NB4 (cell line): ENCODE measurements around the gene OPRL1.

Source experiments
- DNase-seq: peaks from one replicate; pipeline ENCODE4 v3.0.0; 2010; ENCODE audit warnings: low read depth
- H3K4me3 ChIP-seq: one replicate; pipeline ENCODE4 v1.5.1; 2011; ENCODE audit warnings: mild to moderate bottlenecking, low read depth, low read length, moderate library complexity
- CTCF ChIP-seq: IDR thresholded peaks from one replicate; pipeline ENCODE4 v1.5.1; 2012; ENCODE audit warnings: low read depth, low read length
- MAX ChIP-seq: IDR thresholded peaks from 2 replicates; pipeline ENCODE4 v1.6.1; 2011; ENCODE audit warnings: low read depth, low read length
- MYC ChIP-seq: IDR thresholded peaks from 2 replicates; pipeline ENCODE4 v1.6.1; 2011; ENCODE audit warnings: low read depth, low read length
- POLR2A ChIP-seq: IDR thresholded peaks from 2 replicates; pipeline ENCODE4 v1.6.1; 2011; ENCODE audit warnings: mild to moderate bottlenecking; ENCODE audit not compliant: insufficient read length; ENCODE audit errors: extremely low read depth

OPRL1 gene

GRCh38 chr20:64138276-64138815, 58.5 kb downstream of the OPRL1 start:
- H3K4me3 ChIP-seq, result no peak overlapping the region
- DNase-seq, result no peak
- TF ChIP-seq CTCF, result no peak
- no peak for TF ChIP-seq POLR2A
- no peak for TF ChIP-seq MAX
- TF ChIP-seq MYC, result no peak

GRCh38 chr20:64139199-64140060, 59.5 kb downstream of the OPRL1 start:
- no peak for TF ChIP-seq MYC
- TF ChIP-seq MAX, result no peak
- TF ChIP-seq CTCF, result no peak
- no peak for TF ChIP-seq POLR2A
- no peak for DNase-seq
- no peak overlapping the region for H3K4me3 ChIP-seq

GRCh38 chr20:64140061-64140931, 60.4 kb downstream of the OPRL1 start:
- no peak overlapping the region for H3K4me3 ChIP-seq
- no peak for DNase-seq
- no peak for TF ChIP-seq CTCF
- no peak for TF ChIP-seq MAX
- TF ChIP-seq POLR2A, result no peak
- no peak for TF ChIP-seq MYC

- no peak overlapping the region for H3K4me3 ChIP-seq
- no peak for DNase-seq
- no peak for TF ChIP-seq CTCF
- no peak for TF ChIP-seq MYC
- TF ChIP-seq POLR2A, result no peak
- TF ChIP-seq MAX, result no peak
Observed at GRCh38 chr20:64140956-64141355, 61.1 kb downstream of the OPRL1 start.

- TF ChIP-seq MAX (no peak), MYC (no peak)
- H3K4me3 ChIP-seq, result no peak overlapping the region
- no peak for DNase-seq
Observed at GRCh38 chr20:64142590-64142989, 62.7 kb downstream of the OPRL1 start.
